H7 (cell line): Measurements from ENCODE around the gene OR9A4. TPM values are rescaled to one million over a fixed set of nuclear protein-coding genes. Genes with fewer than 3 reads are reported as not detected.

ENCODE experiments used
- DNase-seq: peaks from one replicate; pipeline ENCODE4 v3.0.0; 2012
- H3K27me3 ChIP-seq: 2 replicates; pipeline ENCODE4 v1.6.0; 2011; ENCODE audit warnings: mild to moderate bottlenecking, low read length; ENCODE audit not compliant: control insufficient read depth, insufficient read depth
- H3K36me3 ChIP-seq: replicated peaks from 2 replicates; pipeline ENCODE4 v1.5.1; 2011; ENCODE audit warnings: low read length; ENCODE audit not compliant: control insufficient read depth, insufficient read depth
- H3K4me3 ChIP-seq: 2 replicates; pipeline ENCODE4 v1.5.1; 2011; ENCODE audit warnings: low read depth, mild to moderate bottlenecking, control low read depth, low read length, moderate library complexity; ENCODE audit not compliant: insufficient read depth
- total RNA-seq: library from RNA; depleted of rRNA; stranded (reverse); fragments of >200 nt; shearing (Covaris generic); gene quantifications from 2 replicates; pipeline ENCODE4 v1.2.3, GENCODE V29; 2014; rRNA removed

Gene OR9A4
- total RNA-seq, 1 experiment from 2014 or later: not detected

DNA sequence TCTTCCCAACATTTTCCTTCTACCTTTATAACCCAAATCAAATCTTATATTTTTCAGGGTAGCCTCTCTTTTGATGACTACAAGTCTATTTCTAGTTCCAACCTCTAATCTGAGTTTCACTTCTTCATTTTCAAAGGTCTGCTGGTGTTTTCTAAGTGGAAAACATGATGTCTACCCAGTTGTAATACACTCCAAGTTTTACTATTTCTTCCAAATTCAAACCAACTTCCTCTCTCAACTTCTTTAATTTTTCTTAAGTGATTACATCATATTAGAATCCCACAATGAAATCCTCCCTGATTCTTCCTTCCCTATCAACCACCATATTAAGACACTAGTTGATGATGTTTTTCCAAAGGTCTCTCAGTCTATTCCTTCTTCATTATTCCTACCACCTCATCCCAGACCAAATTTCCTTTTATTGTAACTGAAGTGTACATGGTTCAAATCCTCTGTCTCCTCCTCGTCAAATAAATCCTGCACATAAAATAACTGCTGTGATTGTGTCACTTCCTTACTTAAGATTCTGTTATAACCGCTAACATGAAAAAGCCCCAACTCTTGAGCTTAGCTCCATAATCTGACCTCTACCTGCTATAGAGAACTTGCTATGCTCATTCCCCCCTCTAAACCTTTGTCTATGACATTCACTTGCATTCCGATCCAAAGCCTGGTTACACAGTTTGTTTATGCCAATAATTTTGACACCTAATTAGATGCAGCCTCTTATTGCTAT lies 44.7 kb downstream of the OR9A4 start:
- Histone ChIP-seq H3K4me3 (no peak overlapping the region), H3K36me3 (no peaks in the 10 kb centered on the region), H3K27me3 (no peaks in the 10 kb centered on the region)
- DNase-seq: no peak

Other genes with a start within 250 kb of the OR9A4 start
- gene DENND11, start 214.2 kb upstream of the OR9A4 start, total RNA-seq: 13.4 and 18.0 TPM in 2 replicates
- gene WEE2, start 208.0 kb upstream of the OR9A4 start, total RNA-seq: 0.76 TPM in 1 of 2 replicates, not detected in the other
- gene SSBP1, start 178.0 kb upstream of the OR9A4 start, total RNA-seq: 165 and 173 TPM in 2 replicates
- 0.67 and 0.69 TPM in 2 replicates for gene TAS2R3, start 152.3 kb upstream of the OR9A4 start, total RNA-seq
- gene TAS2R4, start 139.7 kb upstream of the OR9A4 start, total RNA-seq: 0.17 and 0.63 TPM in 2 replicates
- gene TAS2R5, start 126.2 kb upstream of the OR9A4 start, total RNA-seq: 0.24 and 0.70 TPM in 2 replicates
- gene PRSS37, start 74.9 kb upstream of the OR9A4 start, total RNA-seq: not detected in 2 replicates
- not detected in 2 replicates for gene CLEC5A, start 30.6 kb downstream of the OR9A4 start, total RNA-seq
- gene TAS2R38, start 57.4 kb downstream of the OR9A4 start, total RNA-seq: not detected in 2 replicates
- gene MGAM, start 79.5 kb downstream of the OR9A4 start, total RNA-seq: 0.14 and 0.22 TPM in 2 replicates
- not detected in 2 replicates for gene MGAM2, start 195.3 kb downstream of the OR9A4 start, total RNA-seq